ENCODE data around the gene HOXA6.

GRCh38 chr7:27101171-27101956 is 46.2 kb downstream of the HOXA6 start:
- TF ChIP-seq, protein P1, sequence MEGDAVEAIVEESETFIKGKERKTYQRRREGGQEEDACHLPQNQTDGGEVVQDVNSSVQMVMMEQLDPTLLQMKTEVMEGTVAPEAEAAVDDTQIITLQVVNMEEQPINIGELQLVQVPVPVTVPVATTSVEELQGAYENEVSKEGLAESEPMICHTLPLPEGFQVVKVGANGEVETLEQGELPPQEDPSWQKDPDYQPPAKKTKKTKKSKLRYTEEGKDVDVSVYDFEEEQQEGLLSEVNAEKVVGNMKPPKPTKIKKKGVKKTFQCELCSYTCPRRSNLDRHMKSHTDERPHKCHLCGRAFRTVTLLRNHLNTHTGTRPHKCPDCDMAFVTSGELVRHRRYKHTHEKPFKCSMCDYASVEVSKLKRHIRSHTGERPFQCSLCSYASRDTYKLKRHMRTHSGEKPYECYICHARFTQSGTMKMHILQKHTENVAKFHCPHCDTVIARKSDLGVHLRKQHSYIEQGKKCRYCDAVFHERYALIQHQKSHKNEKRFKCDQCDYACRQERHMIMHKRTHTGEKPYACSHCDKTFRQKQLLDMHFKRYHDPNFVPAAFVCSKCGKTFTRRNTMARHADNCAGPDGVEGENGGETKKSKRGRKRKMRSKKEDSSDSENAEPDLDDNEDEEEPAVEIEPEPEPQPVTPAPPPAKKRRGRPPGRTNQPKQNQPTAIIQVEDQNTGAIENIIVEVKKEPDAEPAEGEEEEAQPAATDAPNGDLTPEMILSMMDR (conservative IDR thresholded peaks at IDR 0.05 in 1 of 2, IDR thresholded peaks at IDR 0.05 in 1 of 2; ENCODE audit: low read depth in 1 of 2, low read length in 2 of 2): no peak
- no peak for TF ChIP-seq EZH2 (IDR thresholded peaks at IDR 0.05; ENCODE audit: low read length, missing control alignments)
